ENCODE measurements around the gene LLGL2. TPM values are rescaled to one million over a fixed set of nuclear protein-coding genes. Genes with fewer than 3 reads are reported as not detected.

LLGL2 gene
- total and polyA plus RNA-seq, 2 donors (not counting 1 experiment from before 2014, with no cell fraction given) = 0.03 to 0.33 TPM

DNA sequence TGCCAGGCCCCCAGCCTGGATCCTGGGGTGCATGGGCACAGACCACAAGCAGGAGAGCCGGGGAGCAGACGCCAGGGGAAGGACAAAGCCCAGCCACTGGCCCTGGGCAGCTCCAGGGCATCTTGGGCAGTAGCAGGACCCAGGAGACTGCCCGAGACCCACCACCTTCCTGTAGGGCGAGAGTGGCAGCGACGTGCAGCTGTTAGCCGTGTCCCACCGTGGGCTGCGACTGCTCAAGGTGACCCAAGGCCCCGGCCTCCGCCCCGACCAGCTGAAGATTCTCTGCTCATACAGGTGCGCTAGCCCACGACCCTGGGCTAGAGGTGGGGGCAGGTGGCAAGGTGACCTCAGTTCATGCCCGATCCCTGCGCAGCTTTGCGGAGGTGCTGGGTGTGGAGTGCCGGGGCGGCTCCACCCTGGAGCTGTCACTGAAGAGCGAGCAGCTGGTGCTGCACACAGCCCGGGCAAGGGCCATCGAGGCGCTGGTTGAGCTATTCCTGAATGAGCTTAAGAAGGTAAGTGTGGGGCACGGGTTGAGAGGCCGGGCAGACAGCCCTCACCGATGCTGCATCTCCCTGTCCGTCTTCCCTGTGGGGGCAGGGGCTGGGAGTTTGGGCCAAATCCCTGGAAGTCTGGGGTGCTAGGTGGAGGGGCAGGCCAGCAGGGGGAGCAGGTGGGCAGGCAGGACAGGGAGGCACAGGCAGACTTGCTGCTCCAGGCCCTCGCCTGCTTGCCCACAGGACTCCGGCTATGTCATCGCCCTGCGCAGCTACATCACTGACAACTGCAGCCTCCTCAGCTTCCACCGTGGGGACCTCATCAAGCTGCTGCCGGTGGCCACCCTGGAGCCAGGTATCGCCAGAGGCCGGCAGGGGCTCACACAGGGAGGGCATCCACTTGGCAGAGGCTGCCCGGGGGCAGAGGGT lies 94.3 kb downstream of the LLGL2 start:
- no peak for TF ChIP-seq EZH2 (IDR thresholded peaks at IDR 0.05; ENCODE audit: low read length, missing control alignments)
- TF ChIP-seq, protein P1, sequence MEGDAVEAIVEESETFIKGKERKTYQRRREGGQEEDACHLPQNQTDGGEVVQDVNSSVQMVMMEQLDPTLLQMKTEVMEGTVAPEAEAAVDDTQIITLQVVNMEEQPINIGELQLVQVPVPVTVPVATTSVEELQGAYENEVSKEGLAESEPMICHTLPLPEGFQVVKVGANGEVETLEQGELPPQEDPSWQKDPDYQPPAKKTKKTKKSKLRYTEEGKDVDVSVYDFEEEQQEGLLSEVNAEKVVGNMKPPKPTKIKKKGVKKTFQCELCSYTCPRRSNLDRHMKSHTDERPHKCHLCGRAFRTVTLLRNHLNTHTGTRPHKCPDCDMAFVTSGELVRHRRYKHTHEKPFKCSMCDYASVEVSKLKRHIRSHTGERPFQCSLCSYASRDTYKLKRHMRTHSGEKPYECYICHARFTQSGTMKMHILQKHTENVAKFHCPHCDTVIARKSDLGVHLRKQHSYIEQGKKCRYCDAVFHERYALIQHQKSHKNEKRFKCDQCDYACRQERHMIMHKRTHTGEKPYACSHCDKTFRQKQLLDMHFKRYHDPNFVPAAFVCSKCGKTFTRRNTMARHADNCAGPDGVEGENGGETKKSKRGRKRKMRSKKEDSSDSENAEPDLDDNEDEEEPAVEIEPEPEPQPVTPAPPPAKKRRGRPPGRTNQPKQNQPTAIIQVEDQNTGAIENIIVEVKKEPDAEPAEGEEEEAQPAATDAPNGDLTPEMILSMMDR (conservative IDR thresholded peaks at IDR 0.05 in 1 of 2, IDR thresholded peaks at IDR 0.05 in 1 of 2; ENCODE audit: low read depth in 1 of 2, low read length in 2 of 2) = peak; percentile 30 to 47
- no peak overlapping the region for H3K4me2 ChIP-seq (ENCODE audit: extremely low read depth, insufficient read depth, low read length)
- peak; percentile 14 to 49 for DNase-seq (ENCODE audit: low read depth in 2 of 2)
- no peak overlapping the region for H3K27ac ChIP-seq (ENCODE audit: insufficient read depth, low read length)
- H4K20me1 ChIP-seq (ENCODE audit: control insufficient read depth, extremely low read depth, insufficient read depth, low read length) = no peaks in the 10 kb centered on the region
- H3K79me2 ChIP-seq (ENCODE audit: control insufficient read depth, insufficient read depth, low read length) = no peaks in the 10 kb centered on the region
- no peaks in the 10 kb centered on the region for H3K9me3 ChIP-seq (ENCODE audit: control insufficient read depth, insufficient read depth, low read depth, low read length)
- H3K36me3 ChIP-seq (ENCODE audit: control insufficient read depth, insufficient read depth, low read length) = no peaks in the 10 kb centered on the region
- no peaks in the 10 kb centered on the region for H3K27me3 ChIP-seq (ENCODE audit: control insufficient read depth, insufficient read depth, low read length)
- no peak overlapping the region for H3K9ac ChIP-seq (ENCODE audit: insufficient read depth, low read length)
- H3K4me3 ChIP-seq (replicated peaks in 1 of 4; ENCODE audit: control extremely low read depth in 1 of 4, insufficient read depth in 1 of 4, low read depth in 3 of 4, low read length in 4 of 4) = no peak overlapping the region
- H2AFZ ChIP-seq (ENCODE audit: low read length) = no peak overlapping the region
- no peaks in the 10 kb centered on the region for H3K4me1 ChIP-seq (ENCODE audit: control insufficient read depth, extremely low read depth, insufficient read depth, low read length)

- Histone ChIP-seq H3K4me2 (ENCODE audit: extremely low read depth, insufficient read depth, low read length) (no peak overlapping the region), H3K79me2 (ENCODE audit: control insufficient read depth, insufficient read depth, low read length) (no peaks in the 10 kb centered on the region), H3K36me3 (ENCODE audit: control insufficient read depth, insufficient read depth, low read length) (no peaks in the 10 kb centered on the region), H4K20me1 (ENCODE audit: control insufficient read depth, extremely low read depth, insufficient read depth, low read length) (no peaks in the 10 kb centered on the region), H3K4me3 (replicated peaks in 1 of 4; ENCODE audit: control extremely low read depth in 1 of 4, insufficient read depth in 1 of 4, low read depth in 3 of 4, low read length in 4 of 4) (no peak overlapping the region), H2AFZ (ENCODE audit: low read length) (no peak overlapping the region), H3K27ac (ENCODE audit: insufficient read depth, low read length) (no peak overlapping the region), H3K4me1 (ENCODE audit: control insufficient read depth, extremely low read depth, insufficient read depth, low read length) (no peaks in the 10 kb centered on the region), H3K9me3 (ENCODE audit: control insufficient read depth, insufficient read depth, low read depth, low read length) (no peaks in the 10 kb centered on the region), H3K27me3 (ENCODE audit: control insufficient read depth, insufficient read depth, low read length) (no peaks in the 10 kb centered on the region), H3K9ac (ENCODE audit: insufficient read depth, low read length) (no peak overlapping the region)
- TF ChIP-seq, protein P1 (conservative IDR thresholded peaks at IDR 0.05 in 1 of 2, IDR thresholded peaks at IDR 0.05 in 1 of 2; ENCODE audit: low read depth in 1 of 2, low read length in 2 of 2) = no peak
- TF ChIP-seq EZH2 (IDR thresholded peaks at IDR 0.05; ENCODE audit: low read length, missing control alignments) = no peak
- DNase-seq (ENCODE audit: low read depth in 2 of 2) = no peak
These were observed 96.0 kb downstream of the LLGL2 start for GRCh38 chr17:75621489-75621888.

- H3K4me2 ChIP-seq (ENCODE audit: extremely low read depth, insufficient read depth, low read length) = no peak overlapping the region
- H2AFZ ChIP-seq (ENCODE audit: low read length) = no peak overlapping the region
- H3K4me3 ChIP-seq (replicated peaks in 1 of 4; ENCODE audit: control extremely low read depth in 1 of 4, insufficient read depth in 1 of 4, low read depth in 3 of 4, low read length in 4 of 4) = no peak overlapping the region
- H3K79me2 ChIP-seq (ENCODE audit: control insufficient read depth, insufficient read depth, low read length) = no peaks in the 10 kb centered on the region
- H3K36me3 ChIP-seq (ENCODE audit: control insufficient read depth, insufficient read depth, low read length) = no peaks in the 10 kb centered on the region
- no peak for DNase-seq (ENCODE audit: low read depth in 2 of 2)
- H3K4me1 ChIP-seq (ENCODE audit: control insufficient read depth, extremely low read depth, insufficient read depth, low read length) = no peaks in the 10 kb centered on the region
- no peaks in the 10 kb centered on the region for H3K9me3 ChIP-seq (ENCODE audit: control insufficient read depth, insufficient read depth, low read depth, low read length)
- no peaks in the 10 kb centered on the region for H4K20me1 ChIP-seq (ENCODE audit: control insufficient read depth, extremely low read depth, insufficient read depth, low read length)
- no peak overlapping the region for H3K9ac ChIP-seq (ENCODE audit: insufficient read depth, low read length)
- H3K27me3 ChIP-seq (ENCODE audit: control insufficient read depth, insufficient read depth, low read length) = no peaks in the 10 kb centered on the region
- TF ChIP-seq EZH2 (IDR thresholded peaks at IDR 0.05; ENCODE audit: low read length, missing control alignments) = no peak
- TF ChIP-seq, protein P1 (conservative IDR thresholded peaks at IDR 0.05 in 1 of 2, IDR thresholded peaks at IDR 0.05 in 1 of 2; ENCODE audit: low read depth in 1 of 2, low read length in 2 of 2) = no peak
- H3K27ac ChIP-seq (ENCODE audit: insufficient read depth, low read length) = no peak overlapping the region
These were observed 96.6 kb downstream of the LLGL2 start for GRCh38 chr17:75622076-75622475.
